GM23338 (cell line): Measurements from ENCODE around the gene MAPRE3. TPM values are rescaled to one million over a fixed set of nuclear protein-coding genes. Genes with fewer than 3 reads are reported as not detected.

ENCODE experiments used
- ATAC-seq: fragments of 200-7000 bp; cut with Tn5 transposase; 3 replicates; pipeline ENCODE4 v1.9.1; 2020
- DNase-seq: peaks from one replicate; pipeline ENCODE4 v3.0.0-alpha.2; 2015; ENCODE audit warnings: low spot score
- H2AFZ ChIP-seq: fragments of 200-600 bp; sonication (generic); 2 replicates; pipeline ENCODE4 v1.8.0; 2016; ENCODE audit warnings: antibody characterized with exemption, mild to moderate bottlenecking, moderate library complexity
- H3F3A ChIP-seq: fragments of 200-600 bp; sonication (generic); replicated peaks from 2 replicates; pipeline ENCODE4 v1.8.0; 2017; ENCODE audit warnings: antibody characterized with exemption, mixed run types, low read depth
- H3K27ac ChIP-seq: fragments of 200-600 bp; sonication (generic); 2 replicates; pipeline ENCODE4 v1.6.1; 2016; ENCODE audit warnings: low read depth
- H3K27me3 ChIP-seq: fragments of 200-600 bp; sonication (generic); 2 replicates; pipeline ENCODE4 v1.8.0; 2016; ENCODE audit warnings: mild to moderate bottlenecking, mixed run types, moderate library complexity; ENCODE audit not compliant: insufficient read depth
- H3K36me3 ChIP-seq: fragments of 200-600 bp; sonication (generic); 2 replicates; pipeline ENCODE4 v1.8.0; 2016; ENCODE audit warnings: mild to moderate bottlenecking; ENCODE audit not compliant: insufficient read depth
- H3K4me1 ChIP-seq: fragments of 200-600 bp; sonication (generic); 2 replicates; pipeline ENCODE4 v1.8.0; 2016; ENCODE audit warnings: mild to moderate bottlenecking, moderate library complexity; ENCODE audit not compliant: insufficient read depth
- H3K4me2 ChIP-seq: fragments of 200-600 bp; sonication (generic); 2 replicates; pipeline ENCODE4 v1.7.1; 2017; ENCODE audit warnings: mixed run types
- H3K4me3 ChIP-seq: fragments of 200-600 bp; sonication (generic); 2 replicates; pipeline ENCODE4 v1.6.1; 2016; ENCODE audit warnings: mixed run types
- H3K79me2 ChIP-seq: fragments of 200-600 bp; sonication (generic); replicated peaks from 2 replicates; pipeline ENCODE4 v1.8.0; 2017; ENCODE audit warnings: mild to moderate bottlenecking; ENCODE audit not compliant: insufficient read depth
- H3K9me2 ChIP-seq: fragments of 200-600 bp; sonication (generic); 2 replicates; pipeline ENCODE4 v1.8.0; 2017; ENCODE audit not compliant: insufficient read depth
- H4K20me1 ChIP-seq: fragments of 200-600 bp; sonication (generic); replicated peaks from 2 replicates; pipeline ENCODE4 v1.8.0; 2017; ENCODE audit warnings: mild to moderate bottlenecking; ENCODE audit not compliant: insufficient read depth
- H3K27ac Mint-ChIP-seq: 2 replicates; pipeline ENCODE4 v1.8.0; 2020; ENCODE audit warnings: inconsistent platforms, mild to moderate bottlenecking, moderate library complexity, mixed read lengths
- H3K27me3 Mint-ChIP-seq: 3 replicates; pipeline ENCODE4 v1.8.0; 2022; ENCODE audit warnings: low read depth, mild to moderate bottlenecking, moderate library complexity, mixed read lengths, inconsistent platforms; ENCODE audit not compliant: insufficient read depth, poor library complexity
- H3K36me3 Mint-ChIP-seq: 3 replicates; pipeline ENCODE4 v1.8.0; 2021; ENCODE audit warnings: low read depth, mild to moderate bottlenecking, inconsistent platforms, moderate library complexity, mixed read lengths
- H3K4me1 Mint-ChIP-seq: 3 replicates; pipeline ENCODE4 v1.8.0; 2020; ENCODE audit warnings: mild to moderate bottlenecking, inconsistent platforms, mixed read lengths
- H3K4me3 Mint-ChIP-seq: 3 replicates; pipeline ENCODE4 v1.8.0; 2021; ENCODE audit warnings: moderate library complexity, mild to moderate bottlenecking, inconsistent platforms, mixed read lengths
- H3K9me3 Mint-ChIP-seq: 3 replicates; pipeline ENCODE4 v1.8.0; 2020; ENCODE audit warnings: moderate library complexity, mild to moderate bottlenecking, inconsistent platforms, mixed read lengths
- CREB1 ChIP-seq: fragments of 250-450 bp; sonication (Bioruptor Pico); IDR thresholded peaks from 2 replicates; pipeline ENCODE4 v1.5.0; 2020; ENCODE audit warnings: low read depth, mild to moderate bottlenecking, moderate library complexity
- CTCF ChIP-seq, 2 experiments: fragments of 200-600 bp in 1 of 2; sonication (generic) in 1 of 2; conservative IDR thresholded peaks; 2 replicates each; pipeline versions ENCODE4 v1.5.1 to v1.6.1; 2016 to 2017; ENCODE audit warnings: antibody characterized with exemption in 2 of 2, low read depth in 2 of 2, mild to moderate bottlenecking in 2 of 2, moderate library complexity in 1 of 2
- ETS1 ChIP-seq: IDR thresholded peaks from 2 replicates; pipeline ENCODE4 v1.6.1; 2016; ENCODE audit warnings: antibody characterized with exemption
- EZH2 ChIP-seq: fragments of 200-600 bp; sonication (generic); IDR thresholded peaks from one replicate; pipeline ENCODE4 v1.8.0; 2017; ENCODE audit warnings: antibody characterized with exemption, mild to moderate bottlenecking, low read depth; ENCODE audit not compliant: unreplicated experiment
- EZH2phosphoT487 ChIP-seq: fragments of 200-600 bp; sonication (generic); IDR thresholded peaks from one replicate; pipeline ENCODE4 v1.8.1; 2018; ENCODE audit warnings: antibody characterized with exemption; ENCODE audit not compliant: unreplicated experiment
- JUNB ChIP-seq: IDR thresholded peaks from one replicate; pipeline ENCODE4 v1.6.1; 2016; ENCODE audit warnings: antibody characterized with exemption; ENCODE audit not compliant: unreplicated experiment
- NANOG ChIP-seq: IDR thresholded peaks from 2 replicates; pipeline ENCODE4 v1.6.1; 2016; ENCODE audit warnings: antibody characterized with exemption, borderline replicate concordance
- POLR2AphosphoS5 ChIP-seq: IDR thresholded peaks from 2 replicates; pipeline ENCODE4 v1.6.1; 2016; ENCODE audit warnings: antibody characterized with exemption, low read depth
- REST ChIP-seq: IDR thresholded peaks from one replicate; pipeline ENCODE4 v1.6.1; 2018; ENCODE audit warnings: antibody characterized with exemption; ENCODE audit not compliant: unreplicated experiment
- STAT1 ChIP-seq: IDR thresholded peaks from one replicate; pipeline ENCODE4 v1.6.1; 2016; ENCODE audit warnings: antibody characterized with exemption; ENCODE audit not compliant: unreplicated experiment
- ZNF114 ChIP-seq: fragments of 250-450 bp; sonication (Bioruptor Pico); IDR thresholded peaks from 2 replicates; pipeline ENCODE4 v1.5.0; 2020; ENCODE audit warnings: mild to moderate bottlenecking, moderate library complexity
- ZNF331 ChIP-seq: fragments of 250-450 bp; sonication (Bioruptor Pico); IDR thresholded peaks from 2 replicates; pipeline ENCODE4 v1.5.0; 2020; ENCODE audit warnings: low read depth, mild to moderate bottlenecking, moderate library complexity
- ZNF462 ChIP-seq: fragments of 250-450 bp; sonication (Bioruptor Pico); IDR thresholded peaks from 2 replicates; pipeline ENCODE4 v1.5.0; 2020; ENCODE audit warnings: mild to moderate bottlenecking, moderate library complexity
- polyA plus RNA-seq: library from polyadenylated mRNA; unstranded; fragments of >200 nt; fragmentation: Nextera tagmentation; extraction: Ambion mirVana; gene quantifications from 2 replicates; pipeline ENCODE4 v1.2.1, GENCODE V29; 2016
- total RNA-seq: library from RNA; depleted of rRNA; stranded (reverse); fragments of >200 nt; shearing (Covaris generic); gene quantifications from 2 replicates; pipeline ENCODE4 v1.2.3, GENCODE V29; 2014

Gene MAPRE3
- total and polyA plus RNA-seq, 2 experiments from 2014 or later: 3.3 to 4.5 TPM

GRCh38 chr2:27038631-27039339, 68.3 kb downstream of the MAPRE3 start:
- no peak overlapping the region for H3K4me2 ChIP-seq
- H3K27me3 ChIP-seq: no peaks in the 10 kb centered on the region
- H3F3A ChIP-seq: no peaks in the 10 kb centered on the region
- Mint-ChIP-seq H3K36me3 (peaks cover 55% of the 10 kb centered on the region), H3K4me3 (no peak overlapping the region), H3K9me3 (no peaks in the 10 kb centered on the region), H3K27me3 (peaks cover 4% of the 10 kb centered on the region), H3K4me1 (peaks cover 5% of the 10 kb centered on the region), H3K27ac (no peak overlapping the region)
- no peaks in the 10 kb centered on the region for H3K4me1 ChIP-seq
- H2AFZ ChIP-seq: no peak overlapping the region
- no peaks in the 10 kb centered on the region for H3K9me2 ChIP-seq
- H4K20me1 ChIP-seq: no peaks in the 10 kb centered on the region
- no peak overlapping the region for H3K4me3 ChIP-seq
- TF ChIP-seq ZNF462 (CRISPR knock-in tag) (no peak), EZH2 (no peak), POLR2AphosphoS5 (no peak), CTCF (conservative IDR thresholded peaks at IDR 0.05; ENCODE audit: low read depth in 2 of 2) (no peak), NANOG (no peak), REST (no peak), EZH2phosphoT487 (no peak), ETS1 (no peak), ZNF331 (CRISPR knock-in tag) (no peak), ZNF114 (CRISPR knock-in tag) (no peak), CREB1 (CRISPR knock-in tag) (no peak), JUNB (no peak), STAT1 (no peak)
- H3K36me3 ChIP-seq: peaks cover 17% of the 10 kb centered on the region; the same call in 1 of the 2 replicates
- DNase-seq (no peak), ATAC-seq (no peak)
- no peak overlapping the region for H3K27ac ChIP-seq
- peaks cover 7% of the 10 kb centered on the region for H3K79me2 ChIP-seq
